SH-SY5Y (cell line): ENCODE data around the gene MYBPC1.

Experiments used
- GATA2 ChIP-seq: IDR thresholded peaks from 2 replicates; pipeline ENCODE4 v1.6.1; 2011; ENCODE audit warnings: mild to moderate bottlenecking, low read depth, low read length
- GATA3 ChIP-seq: IDR thresholded peaks from 2 replicates; pipeline ENCODE4 v1.6.1; 2011; ENCODE audit warnings: low read depth, mild to moderate bottlenecking, low read length, moderate library complexity

The MYBPC1 gene

GRCh38 chr12:101714877-101715444, 120.2 kb downstream of the MYBPC1 start:
- no peak for TF ChIP-seq GATA3
- no peak for TF ChIP-seq GATA2

GRCh38 chr12:101719566-101719965, 124.8 kb downstream of the MYBPC1 start:
- TF ChIP-seq GATA2 (no peak), GATA3 (no peak)

GRCh38 chr12:101720118-101720517, 125.3 kb downstream of the MYBPC1 start:
- no peak for TF ChIP-seq GATA2
- no peak for TF ChIP-seq GATA3

DNA sequence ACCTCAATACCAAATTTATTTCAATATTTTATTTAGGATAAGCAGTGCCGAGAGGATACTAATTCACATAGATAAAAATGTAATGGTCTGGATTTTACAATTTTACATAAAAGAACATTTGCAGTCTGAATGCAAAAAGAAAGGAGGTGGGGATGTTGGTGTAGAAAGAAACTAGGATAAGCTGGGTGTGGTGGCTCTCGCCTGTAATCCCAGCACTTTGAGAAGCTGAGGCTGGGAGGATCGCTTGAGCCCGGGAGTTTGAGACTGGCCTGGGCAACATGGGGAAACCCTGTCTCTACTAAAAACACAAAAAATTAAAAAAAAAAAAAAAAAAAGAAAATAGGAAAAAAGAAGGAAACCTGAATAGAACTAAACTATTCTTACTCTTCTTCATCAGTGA, 127.6 kb downstream of the MYBPC1 start:
- TF ChIP-seq GATA3 (no peak), GATA2 (no peak)

DNA sequence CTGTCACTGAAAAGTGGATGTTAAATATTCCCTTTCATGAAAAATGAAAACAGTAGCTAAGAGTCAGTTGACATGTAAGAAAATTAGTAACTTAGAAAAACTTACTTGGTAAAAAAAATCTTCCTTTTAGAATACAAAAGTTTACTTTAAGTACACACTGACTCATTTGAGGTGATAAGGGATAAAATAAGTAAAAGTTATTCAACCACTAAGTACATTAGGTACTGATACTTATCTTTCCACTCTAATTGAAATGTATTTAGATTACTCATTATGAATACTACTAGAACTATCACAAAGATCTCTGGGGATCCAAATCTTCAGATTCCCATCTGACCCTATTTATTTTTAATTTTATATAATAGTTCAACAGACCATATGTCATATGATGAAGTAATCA, 132.3 kb downstream of the MYBPC1 start:
- no peak for TF ChIP-seq GATA3

GRCh38 chr12:101729842-101730241, 135.1 kb downstream of the MYBPC1 start:
- no peak for TF ChIP-seq GATA3

GRCh38 chr12:101732318-101732717, 137.5 kb downstream of the MYBPC1 start:
- TF ChIP-seq GATA2 = no peak
- TF ChIP-seq GATA3 = no peak

DNA sequence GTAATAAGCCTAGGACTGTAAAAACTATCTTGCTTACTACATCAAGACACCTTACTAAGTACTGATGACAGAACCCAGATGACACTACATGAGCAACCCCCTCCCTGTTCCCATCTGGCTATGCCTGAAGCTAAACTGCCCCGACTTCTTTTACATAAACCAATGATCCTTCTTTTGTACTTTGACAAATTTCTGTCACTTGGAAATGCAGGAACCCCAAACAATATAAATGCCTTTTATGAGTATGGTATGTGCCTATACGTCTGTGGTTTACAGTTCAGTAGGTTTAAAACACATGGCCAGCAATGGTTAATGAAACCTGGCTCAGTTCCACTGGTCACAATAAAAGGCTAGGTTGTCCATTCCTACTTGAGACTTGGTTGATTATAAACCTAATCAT, 138.4 kb downstream of the MYBPC1 start:
- TF ChIP-seq GATA3 (no peak), GATA2 (no peak)
